Measurements from ENCODE around the gene FAM187B.
"Not testable (repeated sequence)": the region's sequence is repeated elsewhere in the genome, so short reads cannot be mapped to it uniquely, and the experiment has no call there.

The FAM187B gene

DNA sequence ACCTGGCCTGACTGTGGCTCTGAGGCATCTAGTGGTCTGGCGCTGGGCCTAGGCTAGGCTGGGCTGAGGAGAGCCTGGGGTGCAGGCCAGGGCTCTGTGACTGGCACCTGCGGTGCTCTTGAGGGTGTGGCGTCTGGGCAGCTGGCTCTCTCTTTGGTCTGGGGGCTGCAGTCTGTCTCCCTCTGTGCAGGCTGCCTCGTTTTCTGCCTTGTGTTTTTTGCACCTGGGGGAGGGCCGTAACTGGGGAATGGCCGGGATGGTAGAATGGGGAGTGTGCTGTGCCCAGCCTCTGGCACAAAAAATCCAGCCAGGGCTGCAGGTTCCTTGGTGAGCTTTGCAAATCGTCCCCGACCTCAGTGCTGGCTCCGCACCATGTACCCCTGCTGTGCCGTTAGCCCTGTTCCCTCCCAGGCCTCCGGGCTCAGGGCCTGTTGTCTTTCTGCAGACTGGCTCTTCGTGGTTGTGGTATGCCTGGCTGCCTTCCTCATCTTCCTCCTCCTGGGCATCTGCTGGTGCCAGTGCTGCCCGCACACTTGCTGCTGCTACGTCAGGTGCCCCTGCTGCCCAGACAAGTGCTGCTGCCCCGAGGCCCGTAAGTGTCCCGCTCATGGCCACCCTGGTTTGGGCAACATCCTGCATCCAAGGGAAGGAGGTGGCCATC, 33.7 kb upstream of the FAM187B start:
- no peak for DNase-seq

DNA sequence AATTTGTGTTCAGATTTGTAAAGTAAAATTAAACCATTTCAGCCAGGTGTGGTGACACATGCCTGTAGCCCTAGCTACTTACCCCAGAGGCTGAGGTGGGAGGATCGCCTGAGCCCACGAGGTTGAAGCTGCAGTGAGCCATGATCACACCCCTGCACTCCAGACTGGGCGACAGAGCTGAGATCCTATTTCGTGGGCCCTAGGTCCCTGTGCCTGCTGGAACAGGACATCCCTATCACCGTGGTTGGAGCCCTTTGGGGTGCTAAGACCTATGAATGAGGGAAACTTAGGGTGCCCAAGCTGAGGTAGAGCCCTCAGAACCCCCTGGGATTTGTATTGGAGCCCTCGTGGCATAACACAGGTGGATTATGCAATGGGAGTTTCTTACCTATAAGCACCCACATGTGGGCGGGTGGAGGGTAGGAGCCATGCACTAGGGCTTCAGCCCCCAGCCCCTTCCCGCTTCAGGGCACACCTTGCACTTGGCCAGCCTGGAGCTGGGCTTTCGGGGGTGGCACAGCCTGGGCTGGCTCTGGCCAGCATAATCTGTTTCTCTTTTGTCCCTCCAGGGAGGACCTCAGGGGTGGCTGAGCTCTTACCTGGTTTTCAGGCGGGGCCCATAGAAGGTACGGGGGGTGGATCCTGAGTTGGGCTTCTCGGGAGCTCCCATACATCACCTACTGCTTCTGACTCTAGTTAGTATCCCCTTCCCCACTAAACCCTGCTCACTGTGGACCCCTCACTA, 33.0 kb upstream of the FAM187B start:
- no peak for DNase-seq

DNA sequence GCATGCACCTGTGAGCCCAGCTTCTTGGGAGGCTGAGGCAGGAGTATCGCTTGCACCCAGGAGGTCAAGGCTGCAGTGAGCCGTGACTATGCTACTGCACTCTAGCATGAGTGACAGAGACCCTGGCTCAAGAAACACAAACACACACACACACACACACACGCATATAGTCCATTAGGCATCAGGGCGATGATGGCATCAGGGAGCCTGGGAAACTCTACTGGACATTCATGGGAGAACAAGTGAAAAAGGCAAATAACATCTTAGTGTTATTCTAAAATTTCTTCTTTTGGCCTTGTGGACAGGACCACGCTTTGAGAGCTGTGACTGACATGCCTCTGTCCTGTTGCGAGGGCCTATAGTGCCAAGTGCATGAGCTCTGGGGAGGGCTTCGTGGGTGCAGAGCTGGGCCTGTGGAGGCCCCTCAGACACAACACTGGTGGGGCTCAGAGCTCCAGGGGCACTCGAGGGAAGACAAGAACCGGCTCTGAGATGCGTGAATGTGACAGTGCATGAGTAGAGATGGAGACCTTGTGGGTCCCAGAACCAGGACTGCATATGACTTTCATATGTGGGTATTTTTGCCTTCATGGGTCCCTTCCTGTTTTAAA, 32.3 kb upstream of the FAM187B start:
- no peak for DNase-seq

DNA sequence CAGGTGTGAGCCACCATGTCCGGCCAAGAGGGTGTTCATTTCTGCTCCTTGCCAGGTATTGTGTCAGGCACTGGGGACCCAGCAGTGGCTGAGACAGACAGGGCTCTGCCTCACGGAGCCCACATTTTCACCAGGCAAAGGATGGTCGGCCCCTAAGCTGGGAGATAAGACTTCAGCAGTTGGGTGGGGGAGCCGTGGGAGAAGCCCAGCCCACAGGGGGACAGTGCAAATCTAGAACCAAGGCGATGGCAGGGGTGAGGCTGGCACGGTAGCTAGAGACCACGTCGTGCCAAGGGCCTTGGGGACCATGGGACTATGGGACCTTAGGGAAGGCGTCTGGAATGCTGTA, 28.5 kb upstream of the FAM187B start:
- DNase-seq, result no peak

DNA sequence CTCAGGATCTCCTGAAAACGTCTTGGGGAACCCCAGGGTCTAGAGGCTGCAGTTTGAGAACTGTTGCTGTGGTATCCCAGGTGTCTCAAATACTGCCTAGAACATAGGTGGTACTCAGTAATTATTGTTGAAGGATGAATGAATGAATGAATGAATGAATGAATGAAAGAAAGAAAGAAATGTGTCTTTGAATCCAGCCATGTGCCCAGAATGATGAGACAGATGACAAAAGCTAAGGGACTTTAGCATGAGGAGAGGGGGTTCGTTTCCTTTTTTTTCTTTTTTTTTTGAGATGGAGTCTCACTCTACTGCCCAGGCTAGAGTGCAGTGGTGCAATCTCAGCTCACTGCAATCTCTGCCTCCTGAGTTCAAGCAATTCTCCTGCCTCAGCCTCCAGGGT, 28.0 kb upstream of the FAM187B start:
- DNase-seq, result no peak

DNA sequence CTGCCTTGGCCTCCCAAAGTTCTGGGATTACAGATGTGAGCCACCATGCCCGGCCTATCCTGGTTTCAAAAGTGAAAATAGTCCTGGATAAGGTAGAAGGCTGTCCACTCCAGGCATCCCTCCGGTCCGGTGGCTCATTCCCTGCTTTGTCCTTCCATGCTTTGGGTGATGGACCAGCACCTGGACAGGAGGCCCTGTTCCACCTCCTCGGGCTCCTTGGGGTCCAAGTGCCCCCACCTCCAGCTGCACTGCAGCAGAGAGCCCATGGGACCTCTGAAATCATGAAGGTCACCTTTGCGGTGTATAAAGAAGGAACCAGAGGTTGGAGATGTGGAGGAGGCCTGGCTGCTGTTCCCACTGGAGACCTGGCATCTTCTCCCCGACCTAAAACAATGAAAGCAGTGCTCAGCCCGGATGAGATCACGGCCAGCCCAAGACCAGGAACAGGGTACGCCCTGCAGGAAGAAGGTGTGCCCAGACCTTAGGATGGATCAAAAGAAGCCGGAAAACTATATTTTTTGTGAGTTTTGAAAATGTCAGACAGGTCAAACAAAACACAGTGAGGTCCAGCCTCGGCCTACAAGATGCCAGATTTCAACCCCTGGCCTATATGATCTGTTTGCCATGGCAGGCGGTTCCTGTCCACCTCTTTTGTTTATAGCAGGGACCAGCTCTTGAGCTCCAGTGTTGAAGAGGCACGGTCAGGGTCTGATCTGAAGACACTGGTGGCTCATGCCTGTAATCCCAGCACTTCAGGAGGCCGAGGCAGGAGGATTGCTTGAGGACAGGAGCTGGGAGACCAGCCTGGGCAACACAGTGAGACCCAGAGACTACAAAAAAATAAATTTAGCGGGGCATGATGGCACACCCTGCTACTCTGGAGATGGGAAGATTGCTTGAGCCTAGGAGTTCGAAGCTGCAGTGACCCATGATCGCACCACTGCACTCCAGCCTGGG, 26.1 kb upstream of the FAM187B start:
- DNase-seq, result no peak

DNA sequence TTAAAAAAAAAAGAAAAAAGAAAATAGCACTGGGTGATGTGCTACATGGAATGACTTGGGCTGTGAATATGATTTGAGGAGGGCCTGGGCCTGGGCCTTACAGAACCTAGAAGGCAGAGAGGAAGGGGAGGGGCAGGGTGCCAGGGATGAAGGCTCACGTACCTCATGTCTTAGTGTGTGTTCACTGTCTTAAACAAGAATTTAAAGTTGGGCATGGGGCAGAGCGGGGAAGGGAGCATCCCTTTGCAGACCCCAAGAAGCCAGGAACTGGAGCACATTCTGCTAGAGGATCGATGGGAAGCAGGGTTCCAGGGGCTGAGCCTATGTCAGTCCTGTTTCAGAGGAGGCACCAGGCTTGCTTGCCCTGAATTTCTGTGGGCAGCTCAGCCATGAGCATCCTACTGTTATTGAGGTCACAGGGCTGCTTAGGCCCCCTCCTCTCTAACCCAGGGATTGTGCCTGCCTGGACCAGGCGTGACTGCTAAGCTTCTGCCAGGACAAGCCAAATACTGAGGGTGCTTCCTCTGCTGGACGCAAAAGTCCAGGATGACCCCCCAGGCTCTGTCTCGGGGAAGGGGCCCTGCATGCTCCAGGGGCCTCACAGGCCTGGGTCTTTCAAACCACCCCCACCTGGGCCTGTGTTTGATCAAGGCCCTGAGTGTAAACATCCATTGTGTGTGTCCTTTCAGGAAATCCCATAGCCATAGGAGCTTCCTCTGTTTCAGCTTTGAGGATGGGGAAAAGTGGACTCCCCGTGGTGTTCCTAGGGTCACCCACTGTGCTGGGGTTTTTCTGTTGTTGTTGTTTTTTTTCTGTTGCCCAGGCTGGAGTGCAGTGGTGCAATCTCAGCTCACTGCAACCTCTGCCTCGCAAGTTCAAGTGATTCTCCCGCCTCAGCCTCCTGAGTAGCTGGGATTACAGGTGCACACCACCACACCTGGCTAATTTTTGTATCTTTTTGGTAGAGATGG, 25.1 kb upstream of the FAM187B start:
- no peak for DNase-seq

DNA sequence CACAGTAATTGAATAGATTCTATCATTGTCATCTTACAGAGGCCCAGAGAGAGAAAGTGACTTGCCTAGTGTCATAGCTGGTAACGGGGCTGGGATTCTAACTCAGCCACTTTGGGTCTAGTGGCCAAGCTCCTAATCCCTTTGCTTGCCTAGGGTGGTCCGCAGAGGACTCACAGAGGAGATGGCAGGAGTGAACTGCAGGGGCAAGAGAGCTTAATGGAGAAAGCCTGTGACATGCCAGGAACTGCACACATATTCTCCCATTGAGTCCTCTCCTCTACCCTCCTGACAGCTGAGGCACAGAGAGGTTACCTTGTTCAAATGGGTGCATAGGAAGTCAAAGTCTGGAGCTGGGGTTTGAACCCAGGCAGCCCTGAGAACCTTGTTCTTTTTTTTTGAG, 22.9 kb upstream of the FAM187B start:
- no peak for DNase-seq

DNA sequence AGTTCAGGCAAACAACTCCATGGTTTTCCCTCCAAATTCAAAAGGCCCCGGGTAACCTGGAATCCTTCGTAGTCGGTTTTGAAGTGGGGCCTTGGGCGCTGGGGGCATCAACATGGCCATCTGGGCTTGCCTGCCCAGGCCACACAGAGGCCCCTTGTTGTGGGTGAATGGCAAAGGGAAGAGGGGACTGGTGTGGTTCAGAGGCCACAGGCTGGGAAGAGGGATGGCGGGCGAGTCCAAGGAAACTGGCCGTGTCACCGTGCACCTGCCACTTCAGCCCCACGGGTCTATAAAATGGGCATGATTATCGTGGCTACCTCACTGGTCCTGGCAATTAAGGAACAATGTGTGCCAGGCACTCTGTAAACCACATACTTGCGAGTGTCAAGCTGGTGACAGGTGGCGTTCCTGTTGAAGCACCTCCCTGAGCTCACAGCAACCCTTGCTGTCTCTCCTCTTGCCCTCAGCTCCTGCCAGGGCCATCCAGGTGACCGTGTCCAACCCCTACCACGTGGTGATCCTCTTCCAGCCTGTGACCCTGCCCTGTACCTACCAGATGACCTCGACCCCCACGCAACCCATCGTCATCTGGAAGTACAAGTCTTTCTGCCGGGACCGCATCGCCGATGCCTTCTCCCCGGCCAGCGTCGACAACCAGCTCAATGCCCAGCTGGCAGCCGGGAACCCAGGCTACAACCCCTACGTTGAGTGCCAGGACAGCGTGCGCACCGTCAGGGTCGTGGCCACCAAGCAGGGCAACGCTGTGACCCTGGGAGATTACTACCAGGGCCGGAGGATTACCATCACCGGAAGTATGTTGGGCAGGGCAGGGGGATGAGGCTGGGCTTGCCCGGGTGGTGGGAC, 21.5 kb upstream of the FAM187B start:
- no peak for DNase-seq

DNA sequence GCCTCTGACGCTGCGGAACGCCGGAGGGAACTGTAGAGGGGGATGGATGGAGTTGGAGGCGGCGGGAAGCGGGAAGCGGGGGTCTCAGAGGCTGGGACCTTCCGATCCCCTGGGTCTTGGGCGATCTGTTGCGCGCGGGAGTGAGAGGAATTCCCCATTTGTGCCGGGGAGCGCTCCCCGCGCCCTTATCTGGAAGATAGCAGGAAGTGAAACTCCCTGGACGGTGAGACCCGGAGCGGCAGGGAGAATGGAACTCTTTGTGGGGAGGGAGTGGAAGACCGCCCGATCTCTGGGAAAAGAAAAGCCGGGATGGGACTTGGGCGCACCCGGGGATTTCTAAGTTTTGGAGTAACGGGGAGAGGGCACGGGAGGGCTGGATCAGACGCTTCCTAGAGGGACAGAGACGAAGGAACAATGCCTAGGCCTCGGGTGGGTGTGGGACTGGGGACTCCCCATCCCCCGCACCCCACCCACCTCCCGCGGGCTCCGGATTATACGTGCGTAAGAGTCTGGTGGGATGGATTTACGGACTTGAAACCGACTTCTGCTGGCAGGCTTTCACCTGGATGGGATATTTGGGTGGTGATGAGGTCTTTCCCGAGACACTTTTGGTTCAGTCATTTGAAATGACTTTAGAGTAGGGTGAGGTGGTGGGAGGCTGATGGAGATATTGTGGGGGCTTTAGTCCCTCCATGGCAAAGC, 20.8 kb upstream of the FAM187B start:
- no peak for DNase-seq

DNA sequence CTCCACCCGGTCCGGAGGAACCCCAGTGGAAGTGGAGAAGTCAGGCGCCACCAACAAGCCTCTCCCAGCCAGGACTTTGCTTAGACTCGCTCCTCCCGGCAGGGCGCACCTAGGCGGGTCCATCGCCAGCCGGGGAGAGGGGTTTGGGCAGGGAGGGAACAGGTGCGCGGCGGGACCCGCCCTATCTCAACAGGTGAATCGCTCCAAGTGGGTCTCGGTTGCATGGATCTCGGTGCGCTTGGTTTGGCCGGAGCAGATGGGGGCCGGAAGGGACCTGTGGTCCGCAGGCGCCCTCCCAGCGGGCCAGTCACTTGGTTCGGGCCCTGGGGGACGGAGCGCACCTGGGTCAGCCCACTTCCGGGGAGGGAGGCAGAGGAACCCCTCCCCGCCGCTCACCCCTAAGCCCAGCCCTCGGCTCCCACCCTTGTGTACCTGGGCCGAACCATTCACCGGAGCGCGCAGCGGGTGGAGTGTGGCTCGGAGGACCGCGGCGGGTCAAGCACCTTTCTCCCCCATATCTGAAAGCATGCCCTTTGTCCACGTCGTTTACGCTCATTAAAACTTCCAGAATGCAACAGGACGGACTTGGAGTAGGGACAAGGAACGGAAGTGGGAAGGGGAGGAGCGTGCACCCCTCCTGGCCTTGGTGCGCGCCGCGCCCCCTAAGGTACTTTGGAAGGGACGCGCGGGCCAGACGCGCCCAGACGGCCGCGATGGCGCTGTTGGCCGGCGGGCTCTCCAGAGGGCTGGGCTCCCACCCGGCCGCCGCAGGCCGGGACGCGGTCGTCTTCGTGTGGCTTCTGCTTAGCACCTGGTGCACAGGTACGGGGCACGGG, 20.0 kb upstream of the FAM187B start, which contains the start of gene LSR:
LSR (plus strand) TSS at position 693 of the 836 bp plus-strand sequence; CDS start at position 714, 21 bp downstream.
- DNase-seq, result no peak

DNA sequence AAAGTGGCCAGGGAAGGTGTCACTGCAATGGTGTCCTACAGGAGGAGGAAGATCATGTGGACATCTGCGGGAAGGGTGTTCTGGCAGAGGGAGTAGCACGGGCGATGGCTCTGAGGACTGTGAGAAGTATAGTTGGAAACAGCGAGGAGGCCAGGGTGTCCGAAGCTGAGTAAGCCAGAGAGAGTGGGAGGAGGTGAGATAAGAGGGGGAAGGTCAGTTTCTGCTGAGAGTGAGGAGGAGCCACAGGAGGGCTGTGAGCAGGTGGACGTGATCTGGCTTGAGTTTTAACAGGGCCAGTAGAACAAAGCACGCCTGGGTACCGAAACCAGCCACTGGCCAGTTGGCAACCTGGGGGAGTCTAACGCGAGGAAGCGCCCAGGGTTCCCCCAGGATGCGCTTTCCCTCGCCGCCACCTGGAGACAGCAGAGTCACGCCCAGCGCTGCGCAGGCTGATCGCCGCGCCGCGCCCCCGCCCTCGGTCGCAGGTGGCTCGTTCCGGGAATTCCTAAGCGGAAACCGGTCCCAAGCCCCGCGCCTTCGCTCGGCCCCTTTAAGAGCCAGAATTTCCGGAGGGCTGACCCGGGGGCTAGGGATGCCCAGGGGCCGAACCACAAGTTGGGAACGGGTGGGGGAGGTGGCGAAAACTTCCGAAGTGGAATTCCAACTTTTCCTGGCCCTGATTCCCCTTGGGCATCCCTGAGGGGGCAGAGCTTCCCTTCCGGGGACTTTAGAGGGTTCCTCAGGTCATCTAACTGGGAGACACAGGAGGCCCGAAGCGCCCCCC, 19.2 kb upstream of the FAM187B start:
- no peak for DNase-seq

DNA sequence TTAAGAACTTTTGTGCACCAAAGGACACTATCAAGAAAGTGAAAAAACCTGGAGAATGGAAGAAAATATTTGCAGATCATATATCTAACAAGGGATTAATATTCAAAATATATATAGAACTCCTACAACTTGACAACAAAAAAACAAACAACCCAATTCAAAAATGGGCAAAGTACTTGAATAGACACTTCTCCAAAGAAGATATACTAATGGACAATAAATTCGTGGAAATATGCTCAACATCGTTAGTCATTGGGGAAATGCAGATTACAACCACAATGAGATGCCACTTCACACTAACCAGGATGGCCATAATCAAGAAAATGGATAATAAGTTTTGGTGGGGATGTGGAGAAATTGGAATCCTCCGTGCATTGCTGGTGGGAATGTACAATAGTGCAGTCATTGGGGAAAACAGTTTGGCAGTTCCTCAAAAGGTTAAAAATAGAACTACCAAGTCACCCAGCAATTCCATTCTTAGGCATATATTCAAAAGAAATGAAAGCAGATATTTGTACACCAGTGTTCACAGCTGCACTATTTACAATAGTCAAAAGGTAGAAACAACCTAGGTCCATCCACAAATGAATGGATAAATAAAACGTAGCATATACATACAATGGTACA, 18.0 kb upstream of the FAM187B start:
- no peak for DNase-seq

DNA sequence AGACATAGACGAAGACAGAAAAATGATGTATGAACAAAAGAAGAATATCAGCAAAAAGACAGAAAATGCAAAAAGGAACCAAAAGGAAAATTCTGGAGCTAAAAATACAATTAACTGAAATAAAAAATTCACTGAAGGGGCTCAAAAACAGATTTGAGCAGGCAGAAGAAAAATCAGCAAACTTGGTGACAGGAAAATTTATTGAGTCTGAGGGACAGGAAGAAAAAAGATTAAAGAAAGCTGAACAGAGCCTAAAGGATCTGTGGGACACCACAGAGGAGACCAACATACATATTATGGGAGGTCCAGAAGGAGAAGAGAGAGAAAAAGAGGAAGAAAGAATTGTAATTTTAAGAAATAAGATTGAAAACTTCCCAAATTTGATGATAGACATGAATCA, 12.9 kb upstream of the FAM187B start:
- no peak for DNase-seq

DNA sequence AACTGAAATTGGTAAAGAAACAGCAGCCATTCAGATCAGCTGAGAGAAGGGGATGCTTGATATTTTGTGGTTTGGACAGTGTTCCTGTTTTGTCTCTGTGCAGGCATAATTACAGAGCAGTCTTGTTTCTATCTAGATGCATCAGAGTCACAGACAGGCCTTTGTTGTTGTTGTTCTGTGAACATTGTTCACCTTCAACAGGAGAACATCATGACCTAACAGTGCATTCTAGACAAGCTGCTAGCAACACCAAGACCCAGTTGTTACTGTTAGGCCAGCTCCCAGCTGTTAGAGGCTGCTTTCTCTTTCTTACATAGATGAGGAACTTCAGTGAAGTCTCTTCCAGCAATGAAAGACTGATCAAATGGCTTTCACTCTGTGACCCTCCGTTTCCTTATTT, 11.8 kb upstream of the FAM187B start:
- no peak for DNase-seq

DNA sequence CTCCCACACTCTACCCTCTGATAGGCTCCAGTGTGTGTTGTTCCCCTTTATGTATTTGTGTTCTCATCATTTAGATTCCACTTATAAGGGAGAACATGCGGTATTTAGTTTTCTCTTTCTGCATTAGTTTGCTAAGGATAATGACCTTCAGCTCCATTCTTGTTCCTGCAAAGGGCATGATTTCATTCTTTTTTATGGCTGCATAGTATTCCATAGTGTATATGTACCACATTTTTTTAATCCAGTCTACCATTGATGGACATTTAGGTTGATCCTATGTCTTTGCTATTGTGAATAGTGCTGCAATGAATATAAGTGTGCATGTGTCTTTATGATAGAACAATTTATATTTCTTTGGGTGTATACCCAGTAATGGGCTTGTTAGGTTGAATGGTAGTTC, 11.1 kb upstream of the FAM187B start:
- not testable (repeated sequence) for DNase-seq

DNA sequence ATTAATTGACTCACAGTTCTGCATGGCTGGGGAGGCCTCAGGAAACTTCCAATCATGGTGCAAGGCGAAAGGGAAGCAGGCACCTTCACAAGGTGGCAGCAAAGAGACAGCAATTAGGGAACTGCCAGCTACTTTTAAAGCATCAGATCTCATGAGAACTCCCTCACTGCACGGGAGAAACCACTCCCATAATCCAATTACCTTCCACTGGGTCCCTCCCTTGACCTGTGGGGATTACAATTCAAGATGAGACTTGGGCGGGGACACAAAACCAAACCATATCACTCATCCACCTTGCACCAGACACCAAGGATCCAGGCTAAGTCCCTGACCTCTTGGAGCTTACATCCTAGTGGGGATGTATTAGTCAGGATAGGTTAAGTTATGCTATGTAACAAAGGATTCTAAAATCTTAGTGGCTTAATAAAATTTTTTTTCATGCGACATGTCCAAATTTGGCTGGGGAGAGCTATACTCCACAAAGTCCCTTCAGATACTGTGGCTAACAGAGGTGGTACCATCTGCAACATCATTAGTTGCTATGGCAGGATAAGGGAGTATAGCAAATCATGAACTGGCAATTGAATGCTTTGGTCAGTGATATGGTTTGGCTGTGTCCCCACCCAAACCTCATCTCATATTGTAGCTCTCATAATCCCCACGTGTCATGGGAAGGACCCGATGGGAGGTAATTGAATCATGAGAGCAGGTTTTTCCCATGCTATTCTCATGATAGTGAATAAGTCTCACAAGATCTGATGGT, 8.3 kb upstream of the FAM187B start:
- no peak for DNase-seq
